Measurements from ENCODE around the gene RER1. TPM values are rescaled to one million over a fixed set of nuclear protein-coding genes. Genes with fewer than 3 reads are reported as not detected.

The RER1 gene
- total RNA-seq, 1 donor from 2014 or later: 79.1 TPM

- Histone ChIP-seq H3K36me3 (ENCODE audit: control insufficient read depth, insufficient read depth, low read length) (no peaks in the 10 kb centered on the region), H3K4me3 (ENCODE audit: low read depth, low read length) (no peak overlapping the region), H3K27me3 (ENCODE audit: control insufficient read depth, insufficient read depth, low read length) (peaks cover 33% of the 10 kb centered on the region)
- DNase-seq (ENCODE audit: low read depth): no peak
- no peak for TF ChIP-seq CTCF (IDR thresholded peaks at IDR 0.05; ENCODE audit: insufficient read depth, low read length, poor library complexity, severe bottlenecking)
Observed at GRCh38 chr1:2442661-2443060, 51.0 kb downstream of the RER1 start.

DNA sequence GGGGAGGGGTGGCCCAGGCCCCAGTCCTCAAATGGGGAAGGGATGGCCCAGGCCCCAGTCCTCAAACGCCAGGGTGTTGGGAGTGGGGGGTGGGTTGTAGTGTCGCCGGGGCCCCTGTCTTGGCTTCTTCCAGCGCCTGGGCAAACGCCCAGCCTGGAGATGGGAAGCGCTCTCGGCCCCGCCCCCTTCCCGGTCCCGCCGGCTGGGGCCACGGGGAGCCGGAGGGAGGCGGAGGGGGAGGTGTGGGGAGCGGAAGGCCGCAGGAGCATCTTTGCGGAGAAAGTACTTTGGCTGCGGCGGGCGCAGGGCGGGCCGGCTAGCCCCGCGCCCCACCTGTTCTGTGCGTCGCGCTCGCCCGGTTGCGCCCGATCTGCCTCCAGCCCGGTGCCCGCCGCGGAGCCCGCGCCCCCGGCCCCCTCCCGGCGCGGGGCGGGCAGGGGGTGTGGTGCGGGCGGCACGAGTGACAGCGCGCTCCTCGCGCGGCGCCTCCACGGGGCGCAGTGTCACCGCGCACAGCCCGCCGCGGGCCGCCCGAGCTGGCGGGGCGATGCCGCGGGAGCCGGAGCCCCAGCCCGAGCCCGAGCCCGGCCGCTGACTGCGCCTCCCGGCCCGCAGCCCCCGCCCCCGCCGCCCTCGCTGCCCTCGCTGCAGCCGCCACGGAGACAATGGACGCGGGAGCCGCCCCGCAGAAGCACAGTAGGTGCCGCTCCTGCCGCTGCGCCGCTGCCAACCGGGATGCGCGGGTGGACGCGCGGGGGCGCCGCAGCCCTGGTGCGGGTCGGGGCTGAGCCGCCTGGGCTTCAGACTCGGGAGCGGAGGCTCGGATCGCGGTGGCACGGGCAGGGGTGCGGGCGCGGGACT is 51.9 kb downstream of the RER1 start:
- Histone ChIP-seq H3K4me3 (ENCODE audit: low read depth, low read length) (no peak overlapping the region), H3K36me3 (ENCODE audit: control insufficient read depth, insufficient read depth, low read length) (no peaks in the 10 kb centered on the region), H3K27me3 (ENCODE audit: control insufficient read depth, insufficient read depth, low read length) (peaks cover 33% of the 10 kb centered on the region)
- no peak for DNase-seq (ENCODE audit: low read depth)
- TF ChIP-seq CTCF (IDR thresholded peaks at IDR 0.05; ENCODE audit: insufficient read depth, low read length, poor library complexity, severe bottlenecking): no peak

GRCh38 chr1:2444138-2444591 is 52.5 kb downstream of the RER1 start:
- TF ChIP-seq CTCF (IDR thresholded peaks at IDR 0.05; ENCODE audit: insufficient read depth, low read length, poor library complexity, severe bottlenecking): no peak
- Histone ChIP-seq H3K27me3 (ENCODE audit: control insufficient read depth, insufficient read depth, low read length) (peaks cover 33% of the 10 kb centered on the region), H3K36me3 (ENCODE audit: control insufficient read depth, insufficient read depth, low read length) (no peaks in the 10 kb centered on the region), H3K4me3 (ENCODE audit: low read depth, low read length) (no peak overlapping the region)
- no peak for DNase-seq (ENCODE audit: low read depth)

DNA sequence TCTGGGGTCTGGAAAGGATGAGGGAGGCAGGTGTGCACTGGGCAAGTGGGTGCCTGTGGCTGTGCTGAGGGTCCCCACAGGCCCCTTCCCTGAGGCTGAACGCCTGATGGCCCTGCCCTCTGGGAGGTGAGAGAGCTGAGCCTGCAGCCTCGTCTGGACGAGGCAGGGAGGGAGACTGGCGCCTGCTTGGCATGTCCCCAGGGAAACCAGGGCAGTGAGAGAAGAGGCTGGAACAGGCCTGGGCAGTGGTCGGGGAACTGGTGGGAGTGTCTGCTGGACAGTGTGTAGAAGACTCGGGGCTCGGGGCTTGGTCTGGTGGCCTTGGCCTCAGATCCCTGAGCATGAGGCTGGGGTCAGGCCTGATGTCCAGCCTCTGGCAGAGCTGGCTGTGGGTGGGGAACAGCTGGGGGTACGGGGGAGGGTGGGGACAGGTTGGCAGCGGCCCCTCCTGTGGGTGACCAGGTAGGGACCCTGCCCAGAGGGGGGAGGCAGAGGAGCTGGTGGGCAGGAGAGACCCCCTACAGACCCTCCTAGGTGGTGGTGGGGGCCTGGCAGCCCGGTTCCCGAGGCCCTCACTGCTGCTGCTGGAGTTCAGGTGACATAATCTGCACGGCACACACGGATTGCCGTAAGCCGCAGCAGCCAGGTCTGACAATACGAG is 53.7 kb downstream of the RER1 start:
- H3K36me3 ChIP-seq (ENCODE audit: control insufficient read depth, insufficient read depth, low read length): no peaks in the 10 kb centered on the region
- H3K4me3 ChIP-seq (ENCODE audit: low read depth, low read length): no peak overlapping the region
- H3K27me3 ChIP-seq (ENCODE audit: control insufficient read depth, insufficient read depth, low read length): peaks cover 33% of the 10 kb centered on the region
- no peak for TF ChIP-seq CTCF (IDR thresholded peaks at IDR 0.05; ENCODE audit: insufficient read depth, low read length, poor library complexity, severe bottlenecking)
- no peak for DNase-seq (ENCODE audit: low read depth)

- Histone ChIP-seq H3K4me3 (ENCODE audit: low read depth, low read length) (no peak overlapping the region), H3K27me3 (ENCODE audit: control insufficient read depth, insufficient read depth, low read length) (peaks cover 33% of the 10 kb centered on the region), H3K36me3 (ENCODE audit: control insufficient read depth, insufficient read depth, low read length) (no peaks in the 10 kb centered on the region)
- no peak for DNase-seq (ENCODE audit: low read depth)
- TF ChIP-seq CTCF (IDR thresholded peaks at IDR 0.05; ENCODE audit: insufficient read depth, low read length, poor library complexity, severe bottlenecking): no peak
Observed at GRCh38 chr1:2445823-2446215, 54.2 kb downstream of the RER1 start.

Measured in kidney epithelial cell (primary cell).